ENCODE measurements around the gene NDUFB2. TPM values are rescaled to one million over a fixed set of nuclear protein-coding genes. Genes with fewer than 3 reads are reported as not detected.
A peak's percentile ranks its signal among the peaks of the same experiment; 100 is the strongest.
"Not testable (repeated sequence)": the region's sequence is repeated elsewhere in the genome, so short reads cannot be mapped to it uniquely, and the experiment has no call there.

NDUFB2 gene
- total RNA-seq, 1 experiment from 2014 or later = 240 TPM

DNA sequence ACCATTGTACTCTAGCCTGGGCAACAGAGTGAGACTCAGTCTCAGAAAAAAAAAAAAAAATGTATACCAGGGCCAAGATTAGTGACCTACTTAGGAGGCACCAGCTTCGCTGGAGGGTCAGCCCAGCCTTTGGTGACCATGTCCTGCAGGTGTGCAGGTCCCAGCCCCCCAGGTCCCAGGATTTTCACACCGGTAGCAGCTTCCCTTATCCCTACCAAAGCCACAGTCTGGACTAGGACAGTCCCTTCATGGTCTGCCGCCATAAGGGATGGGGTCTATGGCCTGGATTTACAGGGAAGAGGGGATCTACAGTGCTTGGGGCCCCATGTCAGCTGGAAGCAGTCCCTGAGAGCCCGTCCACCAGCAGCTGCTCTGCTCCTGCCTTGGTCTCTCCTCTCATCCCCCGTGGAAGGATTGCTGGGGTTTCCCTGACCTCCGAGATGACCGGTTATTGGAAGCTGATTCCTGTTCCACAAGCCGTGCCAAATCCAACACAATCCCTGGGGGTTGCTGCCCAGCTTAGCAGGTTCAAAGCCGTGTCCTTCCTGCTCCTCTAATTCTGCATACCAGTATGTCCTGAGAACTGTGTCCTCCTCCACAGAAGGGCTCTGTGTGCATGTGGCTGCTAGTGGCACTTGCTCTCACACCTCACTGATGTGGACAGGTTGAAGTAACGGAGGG lies 11.0 kb upstream of the NDUFB2 start:
- DNase-seq (ENCODE audit: low spot score) = no peak
- in situ Hi-C loops (cut with HindIII; ENCODE audit: low sequenced_read_pairs) = no loop called here

DNA sequence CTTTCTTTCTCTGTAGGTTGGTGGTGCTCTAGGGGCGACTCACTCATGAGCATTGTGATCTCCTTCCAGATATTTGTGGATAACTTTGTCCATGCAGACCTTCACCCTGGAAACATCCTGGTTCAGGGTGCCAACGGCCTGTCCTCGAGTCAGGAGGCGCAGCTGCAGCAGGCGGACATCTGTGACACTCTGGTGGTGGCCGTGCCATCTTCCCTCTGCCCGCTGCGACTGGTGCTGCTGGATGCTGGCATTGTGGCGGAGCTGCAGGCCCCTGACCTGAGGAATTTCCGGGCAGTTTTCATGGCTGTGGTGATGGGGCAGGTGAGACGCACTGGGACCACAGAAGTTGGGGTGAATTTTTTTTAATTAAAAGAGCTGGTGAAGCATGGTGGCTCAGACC lies 9.6 kb upstream of the NDUFB2 start:
- DNase-seq (ENCODE audit: low spot score) = no peak
- in situ Hi-C loops (cut with HindIII; ENCODE audit: low sequenced_read_pairs) = no loop called here

DNA sequence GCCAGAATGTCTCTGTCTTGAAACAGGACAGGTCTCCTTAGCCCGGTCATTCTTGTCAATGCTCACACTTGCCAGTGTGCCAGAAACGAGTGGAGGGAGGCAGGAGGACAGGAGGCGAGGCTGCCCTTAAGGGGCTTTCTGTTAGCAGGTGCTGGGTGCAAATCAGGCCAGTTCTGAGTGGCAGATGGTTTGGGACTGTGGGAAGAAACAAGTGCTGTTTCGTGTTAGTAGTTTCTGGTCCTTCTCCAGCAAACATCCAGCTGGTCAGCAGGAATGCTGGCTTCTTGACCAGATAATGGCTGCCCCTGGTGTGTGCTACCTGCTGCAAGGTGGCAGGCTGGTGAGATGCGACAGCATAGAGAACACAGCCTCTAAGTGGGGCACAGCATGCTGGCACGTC lies 8.2 kb upstream of the NDUFB2 start:
- peak; percentile 14 for DNase-seq (ENCODE audit: low spot score)
- in situ Hi-C loops (cut with HindIII; ENCODE audit: low sequenced_read_pairs) = no loop called here

DNA sequence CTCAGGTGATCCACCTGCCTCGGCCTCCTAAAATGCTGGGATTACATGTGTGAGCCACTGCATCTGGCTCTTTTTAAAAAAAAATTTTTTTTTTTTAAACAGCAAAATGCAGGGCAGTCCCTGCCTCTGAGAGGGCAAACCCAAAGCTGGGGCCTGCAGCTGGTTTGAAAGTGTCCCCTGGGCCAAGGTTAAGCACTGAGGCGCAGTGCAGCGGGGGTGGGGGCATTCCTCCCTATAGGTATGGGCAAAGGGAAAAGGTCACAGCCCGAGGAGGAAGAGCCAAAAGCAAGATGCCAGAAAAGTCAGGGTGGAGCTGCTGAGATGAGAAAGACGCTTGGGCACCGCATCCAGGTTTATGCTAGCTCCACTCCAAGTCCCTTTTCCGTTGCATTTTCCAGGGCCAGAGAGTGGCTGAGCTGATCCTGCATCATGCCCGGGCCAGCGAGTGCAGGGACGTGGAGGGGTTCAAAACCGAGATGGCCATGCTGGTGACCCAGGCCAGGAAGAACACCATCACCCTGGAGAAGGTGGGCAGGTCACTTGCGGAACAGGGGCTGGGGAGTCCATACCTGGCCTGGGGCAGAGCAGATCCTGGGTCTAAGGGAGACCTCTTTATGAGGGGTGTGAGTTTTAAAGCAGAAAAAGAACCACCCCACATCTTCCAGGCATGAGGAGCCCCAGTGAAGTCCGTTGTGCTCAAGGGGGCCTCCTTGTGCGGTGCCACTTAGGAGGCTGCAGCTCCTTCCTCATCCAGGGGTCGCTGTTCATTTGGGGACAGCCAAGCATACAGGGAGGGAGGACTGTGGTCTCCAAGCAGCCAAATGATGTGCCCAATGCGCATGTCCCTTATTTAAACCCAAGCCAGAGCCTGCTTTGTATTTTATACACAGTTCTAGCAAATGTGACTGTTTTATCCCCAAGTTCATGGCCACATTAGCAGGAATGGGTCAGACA lies 7.0 kb upstream of the NDUFB2 start:
- in situ Hi-C loops (cut with HindIII; ENCODE audit: low sequenced_read_pairs) = no loop called here
- DNase-seq (ENCODE audit: low spot score) = no peak

DNA sequence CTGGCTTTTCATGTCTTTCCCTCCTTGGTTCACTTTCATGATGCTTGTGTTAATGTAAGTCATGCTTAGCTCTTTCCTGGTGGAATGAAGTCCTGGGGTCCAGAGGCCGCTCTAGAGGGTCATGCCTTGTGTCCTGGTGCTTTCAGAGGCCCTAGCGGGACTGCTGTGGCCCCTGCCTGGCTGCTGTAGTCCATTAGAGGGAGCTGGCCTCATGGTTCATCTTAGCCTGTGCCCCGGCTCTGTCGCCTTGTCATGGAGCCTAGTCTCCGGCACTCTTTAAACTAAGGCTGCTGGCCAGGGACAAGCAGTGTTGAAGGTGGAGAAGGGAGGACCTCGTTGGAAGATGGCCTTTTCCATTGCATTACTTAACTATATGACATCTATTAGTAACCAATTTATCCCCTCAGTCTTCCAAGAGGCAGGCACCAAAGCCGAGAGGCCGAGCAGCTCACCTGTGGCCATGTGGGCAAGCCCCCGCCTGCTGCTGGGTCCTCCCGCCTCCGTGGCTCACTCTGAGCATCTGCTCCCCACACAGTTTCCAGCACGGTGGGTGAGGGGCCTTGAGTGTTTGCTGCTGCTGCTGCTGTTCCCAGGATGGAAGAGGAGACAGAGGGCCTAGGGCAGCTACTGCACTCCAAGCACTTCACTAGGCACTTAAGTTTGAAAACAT lies 5.0 kb upstream of the NDUFB2 start:
- no peak for DNase-seq (ENCODE audit: low spot score)
- in situ Hi-C loops (cut with HindIII; ENCODE audit: low sequenced_read_pairs) = no loop called here

DNA sequence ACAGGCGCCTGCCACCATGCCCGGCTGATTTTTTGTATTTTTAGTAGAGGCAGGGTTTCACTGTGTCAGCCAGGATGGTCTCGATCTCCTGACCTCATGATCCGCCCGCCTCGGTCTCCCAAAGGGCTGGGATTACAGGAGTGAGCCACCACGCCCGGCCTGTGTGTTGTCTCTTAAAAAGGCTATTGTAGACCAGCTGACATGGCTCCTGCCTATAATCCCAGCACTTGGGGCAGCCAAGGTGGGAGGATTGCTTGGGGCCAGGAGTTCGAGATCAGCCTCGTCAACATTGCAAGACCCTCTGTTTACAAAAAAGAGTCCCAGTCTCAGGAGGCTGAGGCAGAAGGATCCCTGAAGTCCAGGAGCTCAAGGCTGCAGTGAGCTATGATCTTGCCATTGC lies 2.7 kb upstream of the NDUFB2 start:
- not testable (repeated sequence) for DNase-seq (ENCODE audit: low spot score)

DNA sequence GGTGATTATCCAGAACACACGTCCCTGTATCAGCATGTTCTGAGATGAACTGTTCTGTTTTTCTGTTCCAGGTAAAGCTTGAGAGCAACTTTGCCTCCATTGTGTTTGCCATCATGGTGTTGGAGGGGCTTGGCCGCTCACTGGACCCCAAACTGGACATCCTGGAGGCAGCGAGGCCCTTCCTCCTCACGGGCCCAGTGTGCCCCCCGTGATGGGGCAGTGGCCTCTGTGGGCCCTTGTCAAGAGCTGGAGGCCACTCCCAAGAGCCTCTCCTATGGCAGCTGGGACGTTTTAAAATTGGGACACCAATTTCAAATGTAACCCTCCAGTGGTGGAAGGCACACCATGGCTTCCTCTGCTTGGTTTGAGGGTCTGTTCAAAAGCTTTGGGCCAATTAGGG lies 1.9 kb upstream of the NDUFB2 start:
- in situ Hi-C loops (cut with HindIII; ENCODE audit: low sequenced_read_pairs) = no loop called here
- DNase-seq (ENCODE audit: low spot score) = no peak

More for the DNA sequence above, 2.7 kb upstream of the NDUFB2 start:
- in situ Hi-C loops (cut with HindIII; ENCODE audit: low sequenced_read_pairs) = not testable (repeated sequence)

DNA sequence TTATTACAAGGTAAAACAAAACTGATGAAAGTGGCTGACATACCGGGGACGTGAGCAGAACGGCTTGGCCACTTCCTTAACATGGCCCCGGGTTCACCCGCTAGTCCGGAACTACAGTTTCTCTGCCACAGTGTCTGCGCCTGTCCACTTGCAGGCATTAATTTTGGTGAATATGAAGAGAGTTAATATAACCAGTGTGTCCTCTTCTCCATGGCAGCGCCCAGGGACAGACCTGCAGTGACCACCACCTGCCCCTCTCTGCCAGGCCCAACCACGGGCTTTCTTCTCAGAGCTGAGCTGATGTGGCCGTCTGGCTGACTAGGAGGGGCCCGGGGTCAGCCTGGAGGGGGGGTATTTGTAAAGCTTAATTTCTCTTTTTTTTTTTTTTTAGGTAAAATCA lies 1.1 kb upstream of the NDUFB2 start:
- in situ Hi-C loops (cut with HindIII; ENCODE audit: low sequenced_read_pairs) = no loop called here
- no peak for DNase-seq (ENCODE audit: low spot score)

DNA sequence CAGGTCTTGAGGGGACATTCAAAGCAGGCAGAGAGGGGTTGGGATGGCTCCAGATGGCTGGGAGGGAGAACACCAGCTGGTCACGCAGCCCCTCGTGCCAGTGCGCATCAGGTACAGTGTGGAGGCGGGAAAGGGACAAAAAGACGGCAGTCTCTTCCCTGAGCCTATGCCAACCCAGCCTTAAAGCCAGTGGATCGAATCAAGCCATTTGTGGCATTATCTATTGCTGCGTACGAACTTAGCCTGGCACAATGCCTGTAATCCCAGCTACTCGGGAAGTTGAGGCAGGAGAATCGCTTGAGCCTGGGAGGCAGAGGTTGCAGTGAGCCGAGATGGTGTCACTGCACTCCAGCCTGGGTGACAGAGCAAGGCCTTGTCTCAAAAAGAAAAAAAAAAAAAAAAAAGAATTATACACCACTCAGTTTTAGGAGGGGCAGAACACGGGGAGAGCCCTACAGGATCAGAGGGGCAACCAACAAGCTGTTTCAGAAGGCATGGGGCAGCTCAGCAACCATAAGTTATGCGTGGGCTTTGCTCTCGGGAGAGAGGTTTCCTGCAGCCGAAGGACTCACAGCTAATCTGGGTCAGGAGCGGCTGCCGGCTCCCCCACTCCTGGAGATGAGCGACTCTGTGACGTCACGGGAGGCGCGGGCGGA lies 356 bp upstream of the NDUFB2 start:
- in situ Hi-C loops (cut with HindIII; ENCODE audit: low sequenced_read_pairs) = no loop called here

DNA sequence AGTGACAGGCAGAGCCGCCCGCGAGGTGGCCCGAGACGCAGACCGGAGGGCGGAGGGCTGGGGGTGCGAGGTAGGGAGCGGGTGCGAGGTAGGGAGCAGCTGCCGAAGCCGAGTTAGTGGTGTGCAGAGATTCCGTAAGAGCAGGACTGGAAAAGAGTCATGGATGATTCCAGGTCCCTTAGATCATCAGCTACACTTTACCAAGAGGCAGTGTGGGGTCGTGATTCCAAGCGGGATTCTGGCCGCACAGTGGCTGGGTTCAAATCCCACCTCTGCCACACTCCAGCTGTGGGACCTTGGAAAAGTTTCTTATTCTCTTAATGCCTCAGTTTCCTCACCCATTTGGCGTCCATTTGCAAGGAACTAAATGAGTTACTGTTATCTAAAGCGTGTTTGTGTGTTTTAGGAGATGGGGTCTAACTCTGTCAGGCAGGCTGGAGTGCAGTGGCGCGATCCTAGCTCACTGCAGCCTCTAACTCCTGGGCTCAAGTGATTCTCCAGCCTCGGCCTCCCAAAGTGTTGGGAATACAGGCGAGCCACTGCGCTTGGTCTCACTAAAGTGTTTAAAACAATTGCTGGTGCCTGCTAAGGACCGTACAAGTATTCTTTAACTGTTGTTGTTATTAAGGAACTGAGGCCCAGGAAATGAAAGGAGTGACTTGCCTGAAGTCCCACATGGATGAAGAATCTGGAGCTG lies 1.1 kb downstream of the NDUFB2 start:
- in situ Hi-C loops (cut with HindIII; ENCODE audit: low sequenced_read_pairs) = no loop called here
- no peak for DNase-seq (ENCODE audit: low spot score)

More for the DNA sequence above, 356 bp upstream of the NDUFB2 start:
- DNase-seq (ENCODE audit: low spot score) = peak; percentile 97

DNA sequence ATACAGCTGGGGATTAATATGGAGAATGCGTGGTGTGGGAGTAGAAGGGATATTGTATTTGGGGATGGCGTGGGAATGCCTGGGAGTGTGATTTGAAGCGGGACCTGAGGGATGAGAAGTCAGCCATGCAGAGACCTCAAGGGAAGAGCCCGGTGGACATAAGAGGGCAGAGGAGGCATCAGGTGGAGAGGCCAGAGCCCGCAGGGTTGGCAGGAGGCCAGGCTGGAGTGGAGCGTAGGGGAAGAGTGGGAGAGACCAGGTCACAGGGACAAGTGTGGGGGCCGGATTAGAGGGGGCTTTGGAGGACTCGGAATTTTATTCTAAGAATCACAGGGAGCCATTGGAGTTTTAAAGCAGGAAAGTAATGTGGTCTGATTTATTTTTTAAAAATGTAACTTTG lies 2.0 kb downstream of the NDUFB2 start:
- in situ Hi-C loops (cut with HindIII; ENCODE audit: low sequenced_read_pairs) = no loop called here
- peak; percentile 30 for DNase-seq (ENCODE audit: low spot score)

DNA sequence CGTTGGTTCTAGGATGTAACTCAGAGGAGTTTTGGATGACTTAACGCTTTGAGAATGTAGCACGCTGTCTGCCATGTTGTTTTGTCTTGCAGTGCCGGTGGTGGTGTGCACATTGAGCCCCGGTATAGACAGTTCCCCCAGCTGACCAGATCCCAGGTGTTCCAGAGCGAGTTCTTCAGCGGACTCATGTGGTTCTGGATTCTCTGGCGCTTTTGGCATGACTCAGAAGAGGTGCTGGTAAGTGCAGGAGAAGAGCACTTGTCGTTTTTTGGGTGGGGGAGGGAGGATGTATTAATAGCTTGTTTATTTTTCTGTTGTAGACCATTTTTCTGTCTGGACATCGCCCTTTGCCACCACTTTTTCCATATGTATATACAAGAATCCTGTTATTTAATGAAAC lies 6.3 kb downstream of the NDUFB2 start:
- in situ Hi-C loops (cut with HindIII; ENCODE audit: low sequenced_read_pairs) = no loop called here
- DNase-seq (ENCODE audit: low spot score) = no peak

DNA sequence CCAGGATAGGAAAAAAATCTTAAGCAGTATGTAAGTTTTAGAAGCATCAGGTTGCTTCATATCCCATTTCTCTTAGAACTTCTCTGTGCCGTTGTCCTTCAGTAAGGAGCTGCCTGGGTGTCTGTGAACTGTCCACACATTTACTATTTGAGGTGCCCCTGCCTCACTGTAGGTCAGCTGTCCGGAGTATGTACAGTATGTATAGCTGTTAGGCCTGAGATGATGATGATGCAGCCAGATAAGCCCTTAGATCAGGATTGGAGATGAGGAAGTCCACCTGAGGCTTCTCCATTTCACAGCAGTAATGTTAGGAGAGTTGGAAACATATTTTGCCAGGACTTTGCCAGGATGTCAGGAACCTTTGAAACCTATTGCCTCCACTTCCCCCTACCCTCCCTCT lies 7.7 kb downstream of the NDUFB2 start:
- DNase-seq (ENCODE audit: low spot score) = no peak
- in situ Hi-C loops (cut with HindIII; ENCODE audit: low sequenced_read_pairs) = no loop called here

DNA sequence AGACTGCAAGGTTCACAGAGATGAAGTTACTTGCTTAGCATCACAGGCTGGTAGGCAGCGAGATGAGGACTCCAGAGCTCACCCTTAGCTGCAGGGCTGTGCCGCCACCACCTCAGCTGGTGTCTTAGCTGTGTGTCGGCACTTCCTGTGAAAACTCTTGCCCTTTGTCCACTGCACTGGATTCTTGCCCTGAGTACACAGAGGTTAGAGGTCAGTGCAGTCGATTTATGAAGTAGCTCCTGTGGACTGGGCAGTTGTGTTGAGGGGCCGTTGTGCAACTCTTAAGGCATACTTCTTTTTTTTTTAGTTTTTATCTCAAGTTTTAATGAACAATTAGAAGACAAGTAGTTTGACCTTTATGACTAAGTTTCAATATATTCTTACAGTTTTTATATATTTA lies 10.6 kb downstream of the NDUFB2 start:
- in situ Hi-C loops (cut with HindIII; ENCODE audit: low sequenced_read_pairs) = no loop called here
- DNase-seq (ENCODE audit: low spot score) = no peak

DNA sequence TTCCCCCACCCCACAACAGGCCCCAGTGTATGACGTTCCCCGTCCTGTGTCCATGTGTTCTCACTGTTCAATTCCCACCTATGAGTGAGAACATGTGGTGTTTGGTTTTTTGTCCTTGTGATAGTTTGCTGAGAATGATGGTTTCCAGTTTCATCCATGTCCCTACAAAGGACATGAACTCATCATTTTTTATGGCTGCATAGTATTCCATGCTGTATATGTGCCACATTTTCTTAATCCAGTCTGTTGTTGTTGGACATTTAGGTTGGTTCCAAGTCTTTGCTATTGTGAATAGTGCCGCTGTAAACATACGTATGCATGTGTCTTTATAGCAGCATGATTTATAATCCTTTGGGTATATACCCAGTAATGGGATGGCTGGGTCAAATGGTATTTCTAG lies 12.3 kb downstream of the NDUFB2 start:
- in situ Hi-C loops (cut with HindIII; ENCODE audit: low sequenced_read_pairs); DNase-seq (ENCODE audit: low spot score): not testable (repeated sequence)

DNA sequence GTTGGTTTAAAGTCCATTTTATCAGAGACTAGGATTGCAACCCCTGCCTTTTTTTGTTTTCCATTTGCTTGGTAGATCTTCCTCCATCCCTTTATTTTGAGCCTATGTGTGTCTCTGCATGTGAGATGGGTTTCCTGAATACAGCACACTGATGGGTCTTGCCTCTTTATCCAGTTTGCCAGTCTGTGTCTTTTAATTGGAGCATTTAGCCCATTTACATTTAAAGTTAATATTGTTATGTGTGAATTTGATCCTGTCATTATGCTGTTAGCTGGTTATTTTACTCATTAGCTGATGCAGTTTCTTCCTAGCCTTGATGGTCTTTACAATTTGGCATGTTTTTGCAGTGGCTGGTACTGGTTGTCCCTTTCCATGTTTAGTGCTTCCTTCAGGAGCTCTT lies 15.9 kb downstream of the NDUFB2 start:
- DNase-seq (ENCODE audit: low spot score); in situ Hi-C loops (cut with HindIII; ENCODE audit: low sequenced_read_pairs): not testable (repeated sequence)

DNA sequence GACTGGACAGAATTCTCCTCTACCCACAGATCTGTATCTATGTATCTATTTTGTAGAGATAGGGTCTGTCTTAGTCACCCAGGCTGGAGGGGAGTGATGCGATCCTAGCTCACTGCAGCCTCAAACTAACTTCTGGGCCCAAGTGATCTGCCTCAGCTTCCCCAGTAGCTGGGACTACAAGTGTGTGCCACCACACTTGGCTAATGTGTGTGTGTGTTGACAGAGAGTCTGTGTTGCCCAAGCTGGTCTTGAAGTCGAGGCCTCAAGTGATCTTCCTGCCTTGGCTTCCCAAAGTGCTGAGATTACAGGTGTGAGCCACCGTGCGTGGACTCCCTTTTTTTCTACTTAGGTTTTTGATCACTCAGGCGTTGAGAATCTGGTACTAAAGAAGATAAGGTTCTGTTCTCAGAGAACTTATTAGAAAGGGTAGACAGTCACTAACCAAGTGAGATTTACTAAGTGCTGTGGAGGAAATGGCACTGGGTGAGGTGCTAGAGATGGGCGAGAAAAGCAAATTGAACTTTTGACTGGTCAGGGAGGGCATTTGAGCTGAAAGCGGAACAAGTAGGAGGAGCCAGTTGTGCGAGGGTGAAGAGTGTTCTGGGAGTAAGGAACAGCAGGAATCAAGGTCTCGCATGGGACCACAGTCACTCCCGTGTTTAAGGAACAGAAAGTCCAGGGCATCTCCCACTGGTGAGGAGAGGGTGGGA lies 18.0 kb downstream of the NDUFB2 start:
- no peak for DNase-seq (ENCODE audit: low spot score)
- in situ Hi-C loops (cut with HindIII; ENCODE audit: low sequenced_read_pairs) = no loop called here

DNA sequence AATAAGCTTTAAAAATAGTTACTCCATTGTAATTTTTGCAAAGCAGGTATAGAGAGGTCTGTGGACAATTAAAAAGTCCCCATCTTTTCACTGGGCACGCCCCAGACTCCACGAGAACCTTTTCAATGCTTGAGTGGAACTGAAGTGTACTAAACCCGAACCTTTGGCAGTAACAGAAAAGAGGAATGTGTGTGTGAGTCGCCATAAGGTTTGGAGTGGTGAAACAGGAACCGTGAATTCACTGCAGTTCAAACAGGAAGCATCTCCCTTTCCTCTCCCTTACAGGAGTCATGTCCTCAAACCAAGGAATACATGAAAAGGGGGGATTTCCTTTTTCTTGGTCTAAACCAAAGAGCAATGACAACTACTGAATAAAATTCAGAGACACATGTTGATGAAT lies 23.2 kb downstream of the NDUFB2 start:
- DNase-seq (ENCODE audit: low spot score) = no peak
- in situ Hi-C loops (cut with HindIII; ENCODE audit: low sequenced_read_pairs) = no loop called here
